KG1 (cell line): ENCODE measurements around the gene CCM2L.

ENCODE experiments used
- DNase-seq: peaks from one replicate; lab custom pipeline; 2025; lab: John Stamatoyannopoulos, UW

The CCM2L gene

GRCh38 chr20:32010101-32010500 lies at the start of gene CCM2L:
Gene CCM2L (plus strand): TSS chr20:32010438. CDS start chr20:32010455, 17 bp downstream.
- no peak for DNase-seq

- no peak for DNase-seq
Observed at GRCh38 chr20:31962761-31963160, 47.5 kb upstream of the CCM2L start.

DNA sequence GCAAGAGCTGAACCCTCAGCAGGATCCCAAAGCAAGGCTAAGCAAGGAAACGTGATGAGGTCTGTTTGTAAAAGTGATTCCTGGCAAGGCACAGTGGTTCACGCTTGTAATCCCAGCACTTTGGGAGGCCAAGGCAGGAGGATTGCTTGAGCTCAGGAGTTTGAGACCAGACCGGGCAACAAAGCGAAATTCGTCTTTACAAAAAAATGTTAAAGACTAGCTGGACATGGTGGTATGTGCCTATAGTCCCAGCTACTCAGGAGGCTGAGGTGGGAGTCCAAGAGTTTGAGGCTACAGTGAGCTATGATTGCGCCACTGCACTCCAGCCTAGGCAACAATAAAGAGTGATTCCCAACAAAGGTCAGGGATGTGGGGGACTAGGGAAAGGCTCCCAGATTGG lies 46.3 kb upstream of the CCM2L start:
- DNase-seq, result no peak

DNA sequence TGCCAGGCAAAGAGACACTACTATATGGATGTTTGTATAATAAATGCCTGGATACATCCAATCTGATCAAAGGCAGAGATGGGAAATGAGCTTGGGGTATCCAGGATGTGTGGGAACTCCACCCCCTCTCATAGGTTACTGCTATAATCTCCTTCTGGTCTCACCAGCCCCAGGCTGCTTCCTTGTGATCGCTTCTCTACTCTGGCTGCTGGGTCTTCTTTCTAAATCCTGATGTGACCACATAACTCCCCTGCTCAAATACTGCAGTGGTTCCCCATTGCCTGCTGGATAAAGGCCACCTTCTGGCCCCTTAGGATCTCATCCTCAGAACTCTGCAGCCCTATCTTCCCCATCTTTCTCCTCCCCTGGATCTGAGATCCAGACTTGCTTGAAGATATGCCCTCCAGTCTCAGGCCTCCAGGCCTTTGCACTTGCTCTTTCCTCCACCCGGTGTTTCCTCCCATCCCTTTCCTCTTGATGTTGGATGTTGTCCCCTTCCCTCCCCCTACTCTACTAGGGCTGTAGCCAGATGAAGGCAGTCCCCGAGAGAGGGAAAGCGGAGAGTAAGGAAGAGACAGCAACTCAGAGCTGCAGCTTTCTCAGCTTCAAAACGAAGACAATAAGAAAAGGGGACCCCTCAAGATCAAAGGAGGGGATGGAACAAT lies 43.1 kb upstream of the CCM2L start:
- no peak for DNase-seq

- no peak for DNase-seq
Observed at GRCh38 chr20:31967830-31968249, 42.4 kb upstream of the CCM2L start, which contains the start of gene XKR7. Gene XKR7 (plus strand): TSS chr20:31968151. CDS start chr20:31968176, 25 bp downstream.

- DNase-seq, result peak; percentile 51
Observed at GRCh38 chr20:31968291-31969126, 41.7 kb upstream of the CCM2L start.

DNA sequence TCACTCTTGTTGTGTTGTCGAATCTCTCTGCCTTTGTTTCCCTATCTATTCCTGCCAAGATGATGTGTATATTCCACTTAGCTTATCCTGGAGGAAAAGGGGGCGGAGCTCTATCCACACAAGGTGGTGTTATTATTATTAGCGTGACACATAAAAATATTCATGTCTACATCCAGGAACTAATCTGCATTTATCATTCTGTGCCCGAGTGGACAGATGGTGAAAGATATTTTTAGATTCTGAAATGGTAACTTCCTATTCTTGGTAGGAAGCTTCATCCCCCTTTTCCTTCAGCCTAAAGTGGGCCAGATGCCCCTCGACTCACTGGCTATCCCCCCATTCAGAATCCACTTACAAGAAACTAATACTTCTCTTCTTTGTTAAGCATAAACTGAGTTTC lies 40.2 kb upstream of the CCM2L start:
- no peak for DNase-seq

GRCh38 chr20:31972471-31973021 lies 37.7 kb upstream of the CCM2L start:
- no peak for DNase-seq

DNA sequence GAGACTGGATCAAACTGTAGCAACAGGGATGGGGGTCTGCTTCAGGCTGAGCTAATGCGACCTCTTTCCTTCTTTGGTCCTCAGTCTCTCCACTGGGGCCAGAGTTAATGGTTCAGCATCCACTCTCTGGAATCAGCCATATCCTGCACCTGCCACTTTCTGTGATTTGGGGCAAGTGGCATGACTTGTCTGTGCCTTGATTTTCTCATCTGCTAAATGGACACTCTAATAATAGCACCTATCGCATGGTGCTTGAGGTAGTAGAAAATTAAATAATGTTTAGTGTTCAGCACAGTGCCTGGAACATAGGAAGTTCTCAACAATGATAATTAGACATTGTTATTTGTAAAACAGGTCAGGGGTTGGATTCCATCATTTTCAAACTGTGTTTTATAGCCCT lies 35.9 kb upstream of the CCM2L start:
- DNase-seq, result no peak

DNA sequence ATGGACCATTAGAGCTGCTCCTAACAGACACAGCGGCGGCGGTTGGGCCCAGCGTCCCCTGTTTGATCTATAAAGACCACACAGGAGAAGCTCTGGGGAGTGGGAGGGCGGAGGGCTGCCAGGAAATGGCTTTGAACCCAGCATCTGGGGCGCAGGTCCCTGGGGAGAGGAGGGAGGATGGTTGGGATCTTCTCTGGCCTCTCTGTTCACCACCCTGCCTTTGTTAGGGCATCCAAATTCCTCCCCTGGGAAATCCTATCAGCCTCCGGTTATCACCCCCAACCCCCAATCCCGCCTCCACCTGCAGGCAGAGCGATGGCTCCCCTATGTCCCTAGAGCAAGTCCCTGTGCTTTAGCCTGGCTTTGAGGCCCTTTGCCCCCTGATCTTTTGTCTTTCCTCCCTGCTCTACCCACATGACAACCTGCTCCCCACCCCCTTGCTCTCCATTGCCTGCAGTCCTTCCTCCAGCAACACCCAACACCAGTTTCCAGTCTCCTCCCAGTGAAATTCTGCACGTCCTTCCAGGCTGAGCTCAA lies 35.2 kb upstream of the CCM2L start:
- DNase-seq, result no peak

- no peak for DNase-seq
Observed at GRCh38 chr20:31975874-31976273, 34.4 kb upstream of the CCM2L start.

DNA sequence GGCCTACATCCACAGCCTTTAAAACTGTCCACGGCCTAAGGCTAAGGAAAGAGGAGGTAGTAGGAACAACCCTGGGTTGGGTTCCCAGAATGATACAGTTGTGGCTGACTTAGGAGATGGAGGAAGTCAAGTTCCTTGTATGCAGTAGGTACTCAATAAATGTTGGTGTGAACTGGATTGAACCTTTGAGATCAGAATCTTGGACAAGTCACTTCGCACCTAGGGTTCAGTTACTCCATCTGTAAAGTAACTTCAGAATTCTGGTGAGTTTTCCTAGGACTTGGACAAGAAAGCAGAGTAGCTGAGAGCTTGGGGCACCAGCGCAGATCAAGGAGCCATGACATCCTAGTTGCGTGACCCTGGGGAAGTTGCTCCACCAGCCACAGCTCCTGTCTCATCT lies 33.2 kb upstream of the CCM2L start:
- no peak for DNase-seq

DNA sequence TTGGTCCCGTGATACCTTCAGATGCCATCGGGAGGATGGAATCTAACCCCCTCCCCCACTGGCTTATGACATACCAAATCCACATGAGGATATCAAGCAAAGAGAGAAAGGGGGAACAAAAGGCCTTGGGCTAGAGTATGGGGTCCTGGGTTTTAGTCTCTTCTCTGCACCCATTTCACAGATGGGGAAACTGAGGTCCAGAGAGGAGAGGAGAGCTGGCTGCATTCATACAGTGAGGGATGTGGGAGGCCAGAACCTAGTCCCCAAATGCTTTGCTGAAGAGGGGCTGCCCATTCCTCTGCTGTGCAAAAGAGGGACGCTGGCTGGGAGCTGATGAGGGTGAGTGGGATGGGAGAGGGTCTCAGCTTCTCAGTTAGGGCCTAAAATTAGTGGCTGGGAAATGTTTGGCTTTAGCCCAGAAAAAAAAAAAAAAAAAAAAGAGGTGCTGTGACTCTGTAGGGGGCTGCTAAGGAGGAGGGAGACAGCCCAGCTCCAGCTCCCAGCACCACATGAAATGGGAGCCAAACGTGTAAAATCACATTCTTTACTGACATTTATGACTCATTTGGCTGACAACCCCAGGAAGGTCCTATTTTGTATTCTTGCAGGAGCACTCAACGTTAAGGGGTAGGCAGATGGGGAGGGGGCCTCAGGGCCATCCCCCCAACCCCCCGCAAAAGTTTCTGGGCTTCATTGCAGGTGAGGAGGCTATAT lies 30.4 kb upstream of the CCM2L start:
- DNase-seq, result no peak

GRCh38 chr20:31981784-31982183 lies 28.5 kb upstream of the CCM2L start:
- no peak for DNase-seq

DNA sequence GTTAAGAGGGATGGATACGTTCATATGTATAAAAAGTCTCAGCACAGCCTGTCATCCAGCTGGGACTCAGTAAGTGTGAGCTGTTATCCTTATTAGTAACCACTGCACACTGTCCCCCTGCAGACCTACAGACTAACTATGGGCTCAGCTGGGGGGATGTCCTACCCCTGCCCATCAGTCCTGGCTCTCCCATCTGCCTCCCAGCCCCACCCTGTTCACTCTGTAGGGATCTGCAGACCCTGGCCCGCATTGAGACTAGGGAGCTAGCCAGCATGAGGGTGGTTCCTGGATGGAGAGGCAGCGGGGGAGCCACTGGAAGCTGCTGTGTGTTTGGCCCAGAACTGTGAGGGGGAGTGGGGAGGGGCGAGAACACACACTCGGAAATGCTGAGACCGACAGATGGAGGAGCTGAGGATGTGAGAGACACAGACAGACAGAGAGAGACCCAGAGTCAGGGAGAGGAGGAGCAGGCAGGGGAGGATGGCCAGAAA lies 25.2 kb upstream of the CCM2L start:
- DNase-seq, result no peak

- DNase-seq, result no peak
Observed at GRCh38 chr20:31987744-31988143, 22.5 kb upstream of the CCM2L start.

DNA sequence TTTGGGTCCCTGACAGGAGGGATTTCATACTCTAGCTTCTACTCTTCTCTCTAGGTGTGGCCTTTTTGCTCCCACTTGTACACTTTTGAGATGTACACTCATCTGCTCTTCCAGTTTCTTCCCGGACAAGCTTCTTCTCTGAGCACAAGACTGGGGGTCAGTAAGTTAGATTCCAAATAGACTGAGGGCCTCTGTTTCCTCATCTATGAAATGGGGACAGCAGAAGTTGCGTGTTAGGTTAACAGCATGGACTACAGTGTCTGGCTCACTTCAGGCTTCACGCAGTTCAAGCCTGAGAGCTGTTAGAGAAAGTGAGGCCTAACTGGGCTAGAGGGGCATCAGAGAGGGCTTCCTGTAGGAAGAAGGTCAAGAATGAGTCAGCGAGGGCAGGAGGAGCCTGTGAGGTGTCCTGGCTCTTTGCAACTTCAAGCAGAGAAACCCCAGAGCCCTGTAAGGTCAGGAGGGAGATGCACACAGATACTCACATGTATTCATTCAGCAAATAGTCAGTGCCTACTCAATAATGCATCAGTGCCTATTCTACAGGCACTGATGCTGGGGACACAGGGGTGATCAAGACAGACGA lies 21.7 kb upstream of the CCM2L start:
- DNase-seq, result no peak

DNA sequence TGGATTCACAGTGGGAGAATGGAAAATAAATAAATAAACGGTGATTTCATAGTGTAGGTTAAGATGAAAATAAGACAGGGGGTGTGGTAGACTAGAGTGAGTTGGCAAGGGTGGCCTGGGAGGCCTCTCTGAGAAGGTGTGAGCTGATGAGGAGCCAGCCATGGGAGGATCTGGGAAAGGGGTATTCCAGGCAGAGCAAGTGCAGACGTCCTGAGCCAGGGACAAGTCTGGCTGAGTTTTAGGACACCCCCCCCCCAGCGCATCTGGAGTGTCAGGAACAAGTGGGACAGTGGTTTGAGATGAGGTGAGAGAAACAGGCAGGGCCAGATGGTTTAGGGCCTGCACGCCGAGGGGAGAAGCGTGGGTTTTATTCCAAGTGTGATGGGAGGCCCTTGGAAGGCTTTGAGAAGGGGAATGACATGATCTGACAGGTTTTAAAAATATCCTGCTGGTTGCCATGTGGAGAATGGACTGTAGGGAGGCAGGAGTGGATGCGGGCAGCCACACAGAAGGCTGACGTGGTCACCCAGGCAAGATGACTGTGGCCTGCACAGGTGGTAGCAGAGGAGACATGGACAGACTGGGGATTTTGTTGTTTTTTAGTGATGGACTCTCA lies 21.1 kb upstream of the CCM2L start:
- no peak for DNase-seq

DNA sequence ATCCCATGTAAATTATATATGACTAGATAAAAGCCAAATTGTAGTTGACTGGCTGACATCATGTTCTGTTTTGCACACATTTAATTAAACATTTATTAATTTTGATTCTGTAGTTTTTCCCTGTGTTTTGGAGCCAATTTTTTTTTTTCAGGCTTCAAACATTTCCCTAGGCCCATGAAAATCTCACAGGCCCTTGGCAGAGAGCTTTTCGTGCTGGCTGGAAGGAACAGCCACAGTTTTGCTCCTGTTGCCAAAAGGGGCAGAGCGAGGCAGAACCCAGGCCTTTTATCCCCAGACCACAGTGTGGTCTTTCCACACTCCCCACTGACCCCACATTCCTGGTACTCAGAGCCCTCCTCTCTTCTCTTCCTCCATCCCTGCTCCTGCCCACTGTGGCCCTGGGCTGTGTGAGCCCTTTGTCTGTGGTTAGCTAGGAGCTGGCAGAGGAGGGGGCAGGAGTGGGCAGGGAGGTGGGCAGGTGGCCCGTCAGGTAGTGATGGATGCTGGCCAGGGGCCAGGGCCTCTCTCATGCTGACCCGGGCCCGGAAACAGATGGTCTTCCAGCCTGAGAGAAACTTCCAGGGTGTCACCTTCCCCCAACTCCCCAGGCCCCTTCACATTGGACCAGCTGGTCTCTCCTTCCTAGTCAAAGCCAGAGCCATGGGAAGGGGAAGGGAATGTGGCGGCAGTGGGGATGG lies 19.4 kb upstream of the CCM2L start:
- no peak for DNase-seq

DNA sequence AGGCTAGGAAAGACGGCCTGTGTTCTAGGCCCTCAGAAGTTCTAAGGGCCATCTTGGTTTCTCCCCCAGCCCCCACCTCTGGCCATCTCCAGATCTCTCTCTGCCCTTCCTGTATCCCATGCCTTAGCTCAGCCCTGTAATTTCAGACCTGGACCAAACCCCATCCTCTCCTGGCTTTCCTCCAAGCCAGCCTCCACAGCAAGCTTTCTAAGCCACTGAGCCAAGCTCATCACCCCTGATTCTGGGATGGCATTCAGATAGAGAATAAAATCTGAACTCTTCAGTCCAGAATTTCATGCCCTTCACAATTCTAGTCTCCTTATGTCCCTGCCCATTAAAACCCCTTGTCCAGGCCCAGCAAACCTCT lies 18.9 kb upstream of the CCM2L start:
- no peak for DNase-seq

GRCh38 chr20:31992086-31992485 lies 18.2 kb upstream of the CCM2L start:
- no peak for DNase-seq
